Heart left ventricle (tissue), 13 donors: Measurements from ENCODE around the gene RAP2B.

Source experiments
- CTCF ChIP-seq, 12 donors: fragments of 200-600 bp; sonication (generic) in 4 of 12; IDR thresholded peaks; one replicate each; pipeline versions ENCODE4 v1.5.0 to v1.8.0; 2018 to 2022; ENCODE audit warnings: antibody characterized with exemption in 12 of 12, mild to moderate bottlenecking in 5 of 12
- POLR2A ChIP-seq, 2 donors: fragments of 450-650 bp; IDR thresholded peaks; one replicate each; pipeline ENCODE4 v1.6.1; 2017; ENCODE audit warnings: antibody characterized with exemption in 2 of 2, mild to moderate bottlenecking in 2 of 2, moderate library complexity in 2 of 2
- donor health status: ischemic (EF 13 %, LVEDD 7.1; RV severe dilation, severe dysfunction).
- donor health status: DM: no; HTN: yes; CAD: no.
- donor health status: DM: no; HTN: no; CAD: no.
- donor health status: ischemic (EF 25% LVEDD 6.9; RV normal size, moderate dysfunction).
- donor health status: ischemic (EF 25% LVEDD 5.7; RV mildly dilated, moderate dysfunction).
- donor health status: ischemic (EF 35%, LVEDD 5.7; RV mildly dilated, moderate dysfunction).
- donor health status: nonischemic (EF 11% LVEDD 7.7; RV severe dilation, severe dysfunction).
- donor health status: DM: yes; HTN: yes; CAD: no.
- donor health status: PGD.
- donor health status: ischemic (EF 29% LVEDD 5.4; RV normal size, mild dysfunction).
- donor health status: nonischemic (EF 23%, LVEDD 6.1; RV moderate dilation, normal function).

- TF ChIP-seq CTCF (IDR thresholded peaks at IDR 0.05) = no peak
- no peak for TF ChIP-seq POLR2A (IDR thresholded peaks at IDR 0.05)
Measured at GRCh38 chr3:153171256-153171655, 9.2 kb downstream of the RAP2B start.
